GM13976 (cell line): Measurements from ENCODE around the gene MYO9A.
A peak's percentile ranks its signal among the peaks of the same experiment; 100 is the strongest.

ENCODE experiments used
- DNase-seq: peaks from one replicate; pipeline ENCODE4 v3.0.0; 2012; ENCODE audit warnings: low spot score
- CTCF ChIP-seq: IDR thresholded peaks from 2 replicates; pipeline ENCODE4 v1.5.1; 2012; ENCODE audit warnings: borderline replicate concordance, mild to moderate bottlenecking; ENCODE audit not compliant: insufficient read depth; ENCODE audit errors: extremely low read depth, missing control alignments, control extremely low read depth
- in situ Hi-C: fragments of 300-500 bp; cut with MboI; formaldehyde crosslinking; loops from one replicate; pipeline ENCODE4 v1.12.0; 2022; ENCODE audit warnings: low sequenced_read_pairs, mixed read lengths, inconsistent platforms; ENCODE audit not compliant: unreplicated experiment

MYO9A gene

GRCh38 chr15:71786673-71787072, 331.3 kb downstream of the MYO9A start:
- no peak for TF ChIP-seq CTCF
- in situ Hi-C loops, result no loop called here
- no peak for DNase-seq

- TF ChIP-seq CTCF, result no peak
- in situ Hi-C loops, result no loop called here
- DNase-seq, result no peak
Measured at GRCh38 chr15:71785996-71786395, 332.0 kb downstream of the MYO9A start.

GRCh38 chr15:71784719-71785118, 333.2 kb downstream of the MYO9A start:
- DNase-seq, result no peak
- TF ChIP-seq CTCF, result peak; percentile 31
- in situ Hi-C loops, result no loop called here

GRCh38 chr15:71782422-71783165, 335.4 kb downstream of the MYO9A start:
- DNase-seq, result no peak
- TF ChIP-seq CTCF, result no peak
- in situ Hi-C loops, result no loop called here

GRCh38 chr15:71781965-71782265, 336.0 kb downstream of the MYO9A start:
- in situ Hi-C loops, result no loop called here
- DNase-seq, result no peak
- no peak for TF ChIP-seq CTCF

GRCh38 chr15:71781179-71781964, 336.6 kb downstream of the MYO9A start:
- in situ Hi-C loops, result no loop called here
- peak; percentile 78 for DNase-seq
- no peak for TF ChIP-seq CTCF
